WERI-Rb-1 (cell line): Measurements from ENCODE around the gene ZBTB20.

Experiments
- DNase-seq: peaks from one replicate; pipeline ENCODE4 v3.0.0-alpha.2; 2020
- H3K27ac ChIP-seq: fragments of 250-450 bp; sonication (Bioruptor Pico); 2 replicates; pipeline ENCODE4 v1.5.1; 2020; ENCODE audit warnings: mild to moderate bottlenecking, moderate library complexity
- H3K27me3 ChIP-seq: fragments of 250-450 bp; sonication (Bioruptor Pico); 2 replicates; pipeline ENCODE4 v1.5.1; 2021; ENCODE audit warnings: mild to moderate bottlenecking, low read depth, moderate library complexity; ENCODE audit not compliant: insufficient read depth, severe bottlenecking
- H3K36me3 ChIP-seq: fragments of 250-450 bp; sonication (Bioruptor Pico); 2 replicates; pipeline ENCODE4 v1.5.1; 2020; ENCODE audit warnings: mild to moderate bottlenecking, moderate library complexity
- H3K4me3 ChIP-seq: 2 replicates; pipeline ENCODE4 v1.5.1; 2011; ENCODE audit warnings: low read depth, mild to moderate bottlenecking, control low read depth, low read length
- H3K9me3 ChIP-seq: fragments of 250-450 bp; sonication (Bioruptor Pico); 2 replicates; pipeline ENCODE4 v1.5.1; 2021; ENCODE audit warnings: mild to moderate bottlenecking, moderate library complexity; ENCODE audit not compliant: severe bottlenecking
- TF ChIP-seq, protein P1 (sequence below): IDR thresholded peaks from 2 replicates; pipeline ENCODE4 v1.5.1; 2011; ENCODE audit warnings: low read depth, mild to moderate bottlenecking, control low read depth, inconsistent platforms, low read length

Gene ZBTB20

DNA sequence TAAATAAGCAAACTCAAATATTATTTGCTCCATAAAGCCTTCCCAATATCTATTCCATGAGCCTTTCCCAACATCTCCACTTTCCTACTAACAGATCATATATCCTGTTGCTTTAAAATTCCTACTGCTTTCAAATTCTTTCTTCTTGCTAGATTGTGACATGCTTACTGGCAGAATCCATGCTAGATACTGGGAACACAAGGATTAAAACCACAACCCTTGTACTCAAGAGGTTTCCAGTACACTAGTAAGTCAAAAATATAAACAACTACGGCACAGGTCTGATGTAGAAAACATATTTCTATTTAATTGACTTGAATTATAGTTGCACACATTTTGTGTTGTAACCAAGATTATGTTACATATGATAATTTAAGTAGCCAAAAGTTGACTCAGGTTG, 275.0 kb downstream of the ZBTB20 start:
- H3K27ac ChIP-seq = no peak overlapping the region
- no peaks in the 10 kb centered on the region for H3K36me3 ChIP-seq
- no peak for DNase-seq
- no peak overlapping the region for H3K4me3 ChIP-seq
- TF ChIP-seq, protein P1, sequence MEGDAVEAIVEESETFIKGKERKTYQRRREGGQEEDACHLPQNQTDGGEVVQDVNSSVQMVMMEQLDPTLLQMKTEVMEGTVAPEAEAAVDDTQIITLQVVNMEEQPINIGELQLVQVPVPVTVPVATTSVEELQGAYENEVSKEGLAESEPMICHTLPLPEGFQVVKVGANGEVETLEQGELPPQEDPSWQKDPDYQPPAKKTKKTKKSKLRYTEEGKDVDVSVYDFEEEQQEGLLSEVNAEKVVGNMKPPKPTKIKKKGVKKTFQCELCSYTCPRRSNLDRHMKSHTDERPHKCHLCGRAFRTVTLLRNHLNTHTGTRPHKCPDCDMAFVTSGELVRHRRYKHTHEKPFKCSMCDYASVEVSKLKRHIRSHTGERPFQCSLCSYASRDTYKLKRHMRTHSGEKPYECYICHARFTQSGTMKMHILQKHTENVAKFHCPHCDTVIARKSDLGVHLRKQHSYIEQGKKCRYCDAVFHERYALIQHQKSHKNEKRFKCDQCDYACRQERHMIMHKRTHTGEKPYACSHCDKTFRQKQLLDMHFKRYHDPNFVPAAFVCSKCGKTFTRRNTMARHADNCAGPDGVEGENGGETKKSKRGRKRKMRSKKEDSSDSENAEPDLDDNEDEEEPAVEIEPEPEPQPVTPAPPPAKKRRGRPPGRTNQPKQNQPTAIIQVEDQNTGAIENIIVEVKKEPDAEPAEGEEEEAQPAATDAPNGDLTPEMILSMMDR = no peak
- H3K27me3 ChIP-seq = no peaks in the 10 kb centered on the region
- H3K9me3 ChIP-seq = no peaks in the 10 kb centered on the region

DNA sequence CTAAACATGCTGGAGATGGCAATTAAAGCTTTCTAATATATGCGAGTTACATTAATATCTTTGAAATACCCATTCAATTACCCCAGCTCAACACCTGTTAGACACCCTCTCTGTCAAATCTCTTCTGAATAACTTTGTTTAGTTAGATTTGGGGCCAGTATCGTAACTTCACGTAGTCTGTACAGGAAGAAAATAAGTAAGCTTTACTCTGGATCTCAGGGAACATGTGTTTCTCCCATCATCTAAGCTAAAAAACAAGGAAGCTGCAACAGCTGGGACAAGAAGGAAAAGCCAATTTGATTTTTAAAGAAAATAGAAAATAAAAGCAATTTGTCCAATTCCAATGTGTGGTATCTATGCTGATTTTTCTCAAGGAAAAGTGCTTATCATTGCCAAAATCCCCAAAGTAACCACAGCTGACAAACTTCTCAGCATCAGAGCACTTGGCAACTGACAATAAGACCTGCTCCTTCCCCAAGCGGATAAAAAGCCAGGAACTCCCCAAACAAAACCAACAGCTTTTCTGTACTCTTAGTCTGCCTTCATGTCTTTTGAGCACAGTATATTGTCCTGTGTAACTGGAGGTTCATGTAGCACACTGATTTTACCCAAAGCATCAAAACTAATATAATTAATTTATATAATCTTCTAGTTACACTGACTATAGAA, 279.1 kb downstream of the ZBTB20 start:
- no peak overlapping the region for H3K4me3 ChIP-seq
- TF ChIP-seq, protein P1 = no peak
- H3K9me3 ChIP-seq = no peaks in the 10 kb centered on the region
- no peaks in the 10 kb centered on the region for H3K27me3 ChIP-seq
- DNase-seq = no peak
- H3K27ac ChIP-seq = no peak overlapping the region
- no peaks in the 10 kb centered on the region for H3K36me3 ChIP-seq

- TF ChIP-seq, protein P1 = no peak
- no peak overlapping the region for H3K4me3 ChIP-seq
- H3K9me3 ChIP-seq = no peaks in the 10 kb centered on the region
- no peaks in the 10 kb centered on the region for H3K36me3 ChIP-seq
- DNase-seq = no peak
- H3K27ac ChIP-seq = no peak overlapping the region
- no peaks in the 10 kb centered on the region for H3K27me3 ChIP-seq
These were observed 279.7 kb downstream of the ZBTB20 start for GRCh38 chr3:114867359-114867758.

- no peaks in the 10 kb centered on the region for H3K36me3 ChIP-seq
- H3K4me3 ChIP-seq = no peak overlapping the region
- no peak for DNase-seq
- TF ChIP-seq, protein P1 = no peak
- H3K9me3 ChIP-seq = no peaks in the 10 kb centered on the region
- H3K27me3 ChIP-seq = no peaks in the 10 kb centered on the region
- H3K27ac ChIP-seq = no peak overlapping the region
These were observed 280.7 kb downstream of the ZBTB20 start for GRCh38 chr3:114866430-114866829.

- no peak for DNase-seq
- Histone ChIP-seq H3K9me3 (no peaks in the 10 kb centered on the region), H3K27ac (no peak overlapping the region)
These were observed 282.1 kb downstream of the ZBTB20 start for GRCh38 chr3:114864970-114865369.

GRCh38 chr3:114863848-114864247, 283.2 kb downstream of the ZBTB20 start:
- TF ChIP-seq, protein P1 = no peak
- no peak for DNase-seq
- Histone ChIP-seq H3K9me3 (no peaks in the 10 kb centered on the region), H3K4me3 (no peak overlapping the region), H3K27me3 (no peaks in the 10 kb centered on the region), H3K36me3 (no peaks in the 10 kb centered on the region), H3K27ac (no peak overlapping the region)

More at GRCh38 chr3:114864970-114865369, 282.1 kb downstream of the ZBTB20 start:
- H3K27me3 ChIP-seq = no peaks in the 10 kb centered on the region
- TF ChIP-seq, protein P1 = no peak
- H3K4me3 ChIP-seq = no peak overlapping the region
- no peaks in the 10 kb centered on the region for H3K36me3 ChIP-seq
